Measurements from ENCODE around the gene DNAJB12. TPM values are rescaled to one million over a fixed set of nuclear protein-coding genes. Genes with fewer than 3 reads are reported as not detected.
"Not testable (repeated sequence)": the region's sequence is repeated elsewhere in the genome, so short reads cannot be mapped to it uniquely, and the experiment has no call there.

DNAJB12 gene
- total RNA-seq, 1 experiment from 2014 or later: 30.9 TPM

GRCh38 chr10:72386916-72387586 lies 32.3 kb upstream of the DNAJB12 start:
- CTCF ChIA-PET: no interaction called here
- ATAC-seq (no peak), DNase-seq (no peak)
- Histone ChIP-seq H3K4me3 (ENCODE audit: low read length) (no peak overlapping the region), H3K79me2 (ENCODE audit: low read length) (no peaks in the 10 kb centered on the region), H3K27me3 (ENCODE audit: low read length) (no peaks in the 10 kb centered on the region), H2AFZ (ENCODE audit: low read length) (no peak overlapping the region), H3K4me1 (ENCODE audit: insufficient read depth, low read length) (no peaks in the 10 kb centered on the region), H4K20me1 (ENCODE audit: low read length) (no peaks in the 10 kb centered on the region), H3K9me2 (replicated peaks; ENCODE audit: low read length) (no peaks in the 10 kb centered on the region), H3K27ac (ENCODE audit: low read length) (no peak overlapping the region), H3K36me3 (ENCODE audit: low read depth, low read length) (no peaks in the 10 kb centered on the region), H3K4me2 (ENCODE audit: low read length) (no peak overlapping the region), H3K9me3 (ENCODE audit: low read length) (no peaks in the 10 kb centered on the region), H3K9ac (ENCODE audit: low read length) (no peak overlapping the region), H3F3A (ENCODE audit: low read length, unreplicated experiment) (no peaks in the 10 kb centered on the region)
- no TSS peak for BruUV-seq (replicated peaks)
- POLR2A ChIA-PET (ENCODE audit: unreplicated experiment): no interaction called here
- TF ChIP-seq CTCF (conservative IDR thresholded peaks at IDR 0.05; ENCODE audit: low read depth, low read length): no peak
- TF ChIP-seq EZH2phosphoT487 (IDR thresholded peaks at IDR 0.05; ENCODE audit: borderline replicate concordance, low read length): no peak
- no peak for TF ChIP-seq EZH2 (IDR thresholded peaks at IDR 0.05; ENCODE audit: low read length, unreplicated experiment)
- intact Hi-C loops (cut with micrococcal nuclease): no loop called here

- TF ChIP-seq EZH2 (IDR thresholded peaks at IDR 0.05; ENCODE audit: low read length, unreplicated experiment) (no peak), EZH2phosphoT487 (IDR thresholded peaks at IDR 0.05; ENCODE audit: borderline replicate concordance, low read length) (no peak), CTCF (conservative IDR thresholded peaks at IDR 0.05; ENCODE audit: low read depth, low read length) (no peak)
- no peaks in the 10 kb centered on the region for H3K36me3 ChIP-seq (ENCODE audit: low read depth, low read length)
- no peak overlapping the region for H3K4me2 ChIP-seq (ENCODE audit: low read length)
- H3K4me3 ChIP-seq (ENCODE audit: low read length): no peak overlapping the region
- H3K27ac ChIP-seq (ENCODE audit: low read length): no peak overlapping the region
- BruUV-seq (replicated peaks): no TSS peak
- no peaks in the 10 kb centered on the region for H3K4me1 ChIP-seq (ENCODE audit: insufficient read depth, low read length)
- H2AFZ ChIP-seq (ENCODE audit: low read length): no peak overlapping the region
- ATAC-seq (no peak), DNase-seq (no peak)
- H4K20me1 ChIP-seq (ENCODE audit: low read length): no peaks in the 10 kb centered on the region
- H3K79me2 ChIP-seq (ENCODE audit: low read length): no peaks in the 10 kb centered on the region
- H3K9me2 ChIP-seq (replicated peaks; ENCODE audit: low read length): no peaks in the 10 kb centered on the region
- ChIA-PET POLR2A (ENCODE audit: unreplicated experiment) (no interaction called here), CTCF (interaction anchor here (0.6 kb wide), 1 partner anchor 448 kb away, joined by 6 read pairs; no protein-coding TSS in a partner anchor)
- H3K9ac ChIP-seq (ENCODE audit: low read length): no peak overlapping the region
- no peaks in the 10 kb centered on the region for H3F3A ChIP-seq (ENCODE audit: low read length, unreplicated experiment)
- H3K27me3 ChIP-seq (ENCODE audit: low read length): no peaks in the 10 kb centered on the region
- no peaks in the 10 kb centered on the region for H3K9me3 ChIP-seq (ENCODE audit: low read length)
- intact Hi-C loops (cut with micrococcal nuclease): no loop called here
These were observed 31.0 kb upstream of the DNAJB12 start for GRCh38 chr10:72385724-72386123.

GRCh38 chr10:72384982-72385381 lies 30.3 kb upstream of the DNAJB12 start:
- DNase-seq: peak; percentile 11
- H3K9ac ChIP-seq (ENCODE audit: low read length); CTCF ChIA-PET; POLR2A ChIA-PET (ENCODE audit: unreplicated experiment); intact Hi-C loops (cut with micrococcal nuclease); H3K4me1 ChIP-seq (ENCODE audit: insufficient read depth, low read length); H3K9me2 ChIP-seq (replicated peaks; ENCODE audit: low read length); H3K27ac ChIP-seq (ENCODE audit: low read length); H3K4me3 ChIP-seq (ENCODE audit: low read length); H3K79me2 ChIP-seq (ENCODE audit: low read length); H3K27me3 ChIP-seq (ENCODE audit: low read length); H3F3A ChIP-seq (ENCODE audit: low read length, unreplicated experiment); H4K20me1 ChIP-seq (ENCODE audit: low read length); H3K4me2 ChIP-seq (ENCODE audit: low read length); BruUV-seq (replicated peaks); ATAC-seq; H2AFZ ChIP-seq (ENCODE audit: low read length); H3K36me3 ChIP-seq (ENCODE audit: low read depth, low read length); H3K9me3 ChIP-seq (ENCODE audit: low read length): not testable (repeated sequence)
